Upper lobe of left lung (tissue), 6 donors: ENCODE measurements around the gene GPC5. TPM values are rescaled to one million over a fixed set of nuclear protein-coding genes. Genes with fewer than 3 reads are reported as not detected.

Source experiments
- ATAC-seq, 2 donors: fragments of 200-7000 bp; cut with Tn5 transposase; one replicate each; pipeline ENCODE4 v1.9.1; 2022; ENCODE audit warnings: mild to moderate bottlenecking in 2 of 2, moderate library complexity in 2 of 2; ENCODE audit not compliant: low FRiP score in 2 of 2
- DNase-seq, 2 donors: peaks; one replicate each; pipeline ENCODE4 v3.0.0-alpha.2; 2019 to 2020
- H3K27ac ChIP-seq, 4 donors: fragments of 200-600 bp; sonication (generic); one replicate each; pipeline ENCODE4 v1.5.1; 2016 to 2019
- H3K27me3 ChIP-seq, 4 donors: fragments of 200-600 bp; sonication (generic); one replicate each; pipeline ENCODE4 v1.5.1; 2017 to 2019
- H3K36me3 ChIP-seq, 4 donors: fragments of 200-600 bp; sonication (generic); one replicate each; pipeline ENCODE4 v1.5.1; 2016 to 2019
- H3K4me1 ChIP-seq, 4 donors: fragments of 200-600 bp; sonication (generic); one replicate each; pipeline ENCODE4 v1.5.1; 2018 to 2019
- H3K4me3 ChIP-seq, 4 donors: fragments of 200-600 bp; sonication (generic); one replicate each; pipeline ENCODE4 v1.5.1; 2017 to 2019; ENCODE audit warnings: mild to moderate bottlenecking in 2 of 4, moderate library complexity in 1 of 4
- H3K9me3 ChIP-seq, 4 donors: fragments of 200-600 bp; sonication (generic); one replicate each; pipeline ENCODE4 v1.5.1; 2018 to 2019
- EP300 ChIP-seq, 4 donors: sonication (generic); formaldehyde crosslinking; IDR thresholded peaks; one replicate each; pipeline ENCODE4 v1.5.1; 2017; ENCODE audit warnings: antibody characterized with exemption in 4 of 4, control low read depth in 2 of 4
- POLR2A ChIP-seq, 4 donors: fragments of 450-650 bp; IDR thresholded peaks; one replicate each; pipeline ENCODE4 v1.5.1; 2016 to 2017; ENCODE audit warnings: antibody characterized with exemption in 4 of 4, mild to moderate bottlenecking in 2 of 4
- POLR2AphosphoS5 ChIP-seq, 2 donors: sonication (generic); formaldehyde crosslinking; IDR thresholded peaks; one replicate each; pipeline ENCODE4 v1.5.1; 2017; ENCODE audit warnings: antibody characterized with exemption in 2 of 2
- WGBS, 2 donors: methylation state at CpG; one replicate each; pipeline ENCODE4 v1.1.5; 2017 to 2018; 5-methylcytosine and 5-hydroxymethylcytosine counted together
- total RNA-seq, 6 donors: library from RNA; depleted of rRNA in 4 of 6; stranded (reverse); fragments of >200 nt in 4 of 6; gene quantifications; one replicate each; pipeline versions ENCODE4 v1.1.0 to v1.2.1, GENCODE V29; 2016 to 2021
- TF ChIP-seq, protein P1 (sequence below), 6 experiments: fragments of 450-650 bp in 4 of 6; fragments of 200-600 bp in 2 of 6; sonication (generic) in 2 of 6; IDR thresholded peaks; one replicate each; pipeline ENCODE4 v1.5.1; 2016 to 2019; ENCODE audit warnings: antibody characterized with exemption in 6 of 6
- donor health status: DM: no; HTN: no; CAD: no; lungs with moderate emphysema.
- donor health status: DM: no; HTN: yes; CAD: no; lungs with severe emphysema.

Gene GPC5
- total RNA-seq, 6 donors from 2014 or later = 7.6 to 51.4 (median 12.8) TPM

DNA sequence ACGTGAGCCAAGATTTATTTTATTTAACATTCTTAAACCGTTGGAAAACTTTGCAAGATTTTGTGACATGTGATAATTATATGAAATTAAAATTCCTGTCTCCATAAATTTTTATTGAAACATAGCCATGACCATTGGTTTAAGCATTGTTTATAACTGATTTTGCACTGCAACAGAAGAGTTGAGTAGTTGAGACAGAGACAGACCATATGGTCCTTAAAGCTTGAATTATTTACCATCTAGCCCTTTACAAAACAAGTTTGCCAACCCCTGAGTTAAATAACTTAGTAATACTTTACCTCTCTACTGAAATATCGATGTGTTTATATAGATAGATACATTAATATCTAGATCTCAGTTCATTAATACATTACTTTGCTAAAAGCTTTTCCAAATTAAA, 1014.1 kb downstream of the GPC5 start:
- TF ChIP-seq, protein P1, sequence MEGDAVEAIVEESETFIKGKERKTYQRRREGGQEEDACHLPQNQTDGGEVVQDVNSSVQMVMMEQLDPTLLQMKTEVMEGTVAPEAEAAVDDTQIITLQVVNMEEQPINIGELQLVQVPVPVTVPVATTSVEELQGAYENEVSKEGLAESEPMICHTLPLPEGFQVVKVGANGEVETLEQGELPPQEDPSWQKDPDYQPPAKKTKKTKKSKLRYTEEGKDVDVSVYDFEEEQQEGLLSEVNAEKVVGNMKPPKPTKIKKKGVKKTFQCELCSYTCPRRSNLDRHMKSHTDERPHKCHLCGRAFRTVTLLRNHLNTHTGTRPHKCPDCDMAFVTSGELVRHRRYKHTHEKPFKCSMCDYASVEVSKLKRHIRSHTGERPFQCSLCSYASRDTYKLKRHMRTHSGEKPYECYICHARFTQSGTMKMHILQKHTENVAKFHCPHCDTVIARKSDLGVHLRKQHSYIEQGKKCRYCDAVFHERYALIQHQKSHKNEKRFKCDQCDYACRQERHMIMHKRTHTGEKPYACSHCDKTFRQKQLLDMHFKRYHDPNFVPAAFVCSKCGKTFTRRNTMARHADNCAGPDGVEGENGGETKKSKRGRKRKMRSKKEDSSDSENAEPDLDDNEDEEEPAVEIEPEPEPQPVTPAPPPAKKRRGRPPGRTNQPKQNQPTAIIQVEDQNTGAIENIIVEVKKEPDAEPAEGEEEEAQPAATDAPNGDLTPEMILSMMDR (IDR thresholded peaks at IDR 0.05) = no peak
- no peak for TF ChIP-seq POLR2AphosphoS5 (IDR thresholded peaks at IDR 0.05)
- TF ChIP-seq EP300 (IDR thresholded peaks at IDR 0.05) = no peak
- TF ChIP-seq POLR2A (IDR thresholded peaks at IDR 0.05) = no peak
- Histone ChIP-seq H3K27ac (no peak overlapping the region), H3K4me3 (no peak overlapping the region), H3K4me1 (no peaks in the 10 kb centered on the region), H3K36me3 (no peaks in the 10 kb centered on the region), H3K9me3 (no peaks in the 10 kb centered on the region), H3K27me3 (no peaks in the 10 kb centered on the region)
- ATAC-seq = no peak
- no peak for DNase-seq
- 53% methylated on average over 3 of the region's 3 CpGs for WGBS, 2 donors

DNA sequence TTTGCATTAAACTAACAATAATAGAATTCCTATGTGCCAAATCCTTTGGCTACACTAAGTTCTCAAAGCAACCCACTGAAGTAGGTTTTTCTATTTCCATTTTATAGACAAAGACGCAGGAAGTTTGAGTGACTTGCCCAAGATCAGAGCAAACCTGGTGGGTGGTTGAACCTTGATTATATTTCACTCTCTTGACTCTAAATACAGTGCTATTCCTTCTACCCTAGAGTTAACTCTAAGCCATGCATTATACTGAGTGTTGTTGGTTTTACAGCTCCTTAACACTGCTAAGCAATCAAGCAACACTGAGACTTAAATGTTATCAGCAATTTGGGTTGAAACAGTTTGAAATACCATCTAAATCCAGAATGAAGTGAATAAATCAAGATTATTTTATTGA, 1014.6 kb downstream of the GPC5 start:
- Histone ChIP-seq H3K27ac (no peak overlapping the region), H3K9me3 (no peaks in the 10 kb centered on the region), H3K4me3 (no peak overlapping the region), H3K27me3 (no peaks in the 10 kb centered on the region), H3K4me1 (no peaks in the 10 kb centered on the region), H3K36me3 (no peaks in the 10 kb centered on the region)
- 46 to 54% methylated on average over 1 of the region's 1 CpG for WGBS, 2 donors
- DNase-seq (no peak), ATAC-seq (no peak)
- no peak for TF ChIP-seq POLR2AphosphoS5 (IDR thresholded peaks at IDR 0.05)
- no peak for TF ChIP-seq EP300 (IDR thresholded peaks at IDR 0.05)
- TF ChIP-seq, protein P1 (IDR thresholded peaks at IDR 0.05) = no peak
- TF ChIP-seq POLR2A (IDR thresholded peaks at IDR 0.05) = no peak

DNA sequence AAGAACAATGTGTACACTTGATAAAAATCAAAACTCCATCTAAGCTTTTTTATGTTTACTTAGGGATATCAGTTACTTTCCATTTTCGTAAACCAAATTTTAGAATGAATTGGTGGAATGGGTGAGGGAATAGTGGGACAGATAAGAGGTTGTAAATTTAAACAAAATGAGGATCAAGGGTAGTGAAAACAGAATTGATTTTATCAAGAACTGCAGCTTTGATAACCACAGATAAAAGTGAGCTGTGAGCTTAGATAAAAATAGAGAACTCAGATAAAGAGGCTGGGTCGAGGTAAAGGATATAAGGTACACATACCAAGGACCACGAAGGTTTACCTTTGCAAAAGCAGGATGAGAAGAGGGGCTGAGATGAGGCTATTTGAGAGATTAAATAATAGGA, 1015.0 kb downstream of the GPC5 start:
- no peaks in the 10 kb centered on the region for H3K27me3 ChIP-seq
- H3K4me3 ChIP-seq = no peak overlapping the region

DNA sequence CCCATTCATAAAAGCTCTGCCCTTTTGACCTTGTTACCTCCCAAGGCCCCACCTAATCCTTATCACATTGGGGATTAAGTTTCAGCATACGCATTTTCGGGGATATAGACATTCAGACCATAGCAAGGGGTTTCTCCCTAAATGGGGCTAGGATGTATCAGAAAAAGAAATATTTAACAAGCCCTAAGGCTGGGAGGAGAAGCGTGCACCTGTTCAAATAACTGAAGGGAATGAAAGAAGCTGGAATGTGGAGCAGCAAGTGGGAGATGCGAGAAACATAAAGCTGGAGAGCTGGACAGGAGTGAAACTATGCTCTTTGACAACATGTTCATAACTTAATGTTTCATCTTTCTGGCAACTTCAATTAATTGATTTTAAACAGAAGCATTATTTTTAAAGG, 1016.4 kb downstream of the GPC5 start:
- H3K27me3 ChIP-seq = no peaks in the 10 kb centered on the region
- no peaks in the 10 kb centered on the region for H3K9me3 ChIP-seq
- no peak overlapping the region for H3K4me3 ChIP-seq
- DNase-seq (no peak), ATAC-seq (no peak)
- TF ChIP-seq POLR2A (IDR thresholded peaks at IDR 0.05) (no peak), EP300 (IDR thresholded peaks at IDR 0.05) (no peak), POLR2AphosphoS5 (IDR thresholded peaks at IDR 0.05) (no peak)
- TF ChIP-seq, protein P1 (IDR thresholded peaks at IDR 0.05) = no peak
- H3K36me3 ChIP-seq = no peaks in the 10 kb centered on the region
- 82% methylated on average over 4 of the region's 4 CpGs for WGBS, 2 donors
- no peak overlapping the region for H3K27ac ChIP-seq
- no peaks in the 10 kb centered on the region for H3K4me1 ChIP-seq

More for the DNA sequence above, 1015.0 kb downstream of the GPC5 start:
- no peaks in the 10 kb centered on the region for H3K9me3 ChIP-seq
- H3K36me3 ChIP-seq = no peaks in the 10 kb centered on the region
- no peak for TF ChIP-seq EP300 (IDR thresholded peaks at IDR 0.05)
- TF ChIP-seq, protein P1 (IDR thresholded peaks at IDR 0.05) = no peak
- TF ChIP-seq POLR2AphosphoS5 (IDR thresholded peaks at IDR 0.05) = no peak
- no peak for TF ChIP-seq POLR2A (IDR thresholded peaks at IDR 0.05)
- H3K27ac ChIP-seq = no peak overlapping the region
- WGBS, 2 donors = 47 to 56% methylated on average over 3 of the region's 3 CpGs
- no peaks in the 10 kb centered on the region for H3K4me1 ChIP-seq
- ATAC-seq = no peak
- DNase-seq = no peak

DNA sequence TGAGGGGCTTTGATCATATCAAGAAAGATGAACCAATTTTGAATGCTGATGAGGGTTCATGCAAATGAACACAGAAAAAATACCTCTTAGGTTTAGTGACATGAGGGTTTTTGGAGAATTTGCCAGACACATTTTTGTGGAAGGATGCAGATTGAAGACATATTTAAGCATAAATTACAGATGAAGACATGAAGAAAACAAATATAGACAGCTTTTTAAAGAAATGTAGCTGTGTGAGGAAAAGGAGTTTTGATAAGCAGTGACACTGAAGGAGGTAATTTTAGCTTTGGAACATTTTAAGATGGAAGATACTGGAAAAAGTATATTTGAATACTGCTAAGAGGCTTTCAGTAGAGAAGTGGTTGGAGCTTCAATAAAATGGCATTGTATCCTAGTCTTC, 1017.4 kb downstream of the GPC5 start:
- ATAC-seq = no peak
- no peaks in the 10 kb centered on the region for H3K27me3 ChIP-seq
- no peak overlapping the region for H3K4me3 ChIP-seq
- TF ChIP-seq EP300 (IDR thresholded peaks at IDR 0.05) (no peak), POLR2A (IDR thresholded peaks at IDR 0.05) (no peak), POLR2AphosphoS5 (IDR thresholded peaks at IDR 0.05) (no peak)
- TF ChIP-seq, protein P1 (IDR thresholded peaks at IDR 0.05) = no peak
- H3K9me3 ChIP-seq = no peaks in the 10 kb centered on the region
- no peaks in the 10 kb centered on the region for H3K36me3 ChIP-seq
- no peaks in the 10 kb centered on the region for H3K4me1 ChIP-seq
- H3K27ac ChIP-seq = no peak overlapping the region
- DNase-seq = no peak
